Activated CD4-positive, alpha-beta T cell treated with anti-CD3 and anti-CD28 coated beads, Interleukin-2, amount 50 U/mL, for 48 hours (primary cell): ENCODE measurements around the gene PCNX2.

Experiments
- DNase-seq, 2 experiments: peaks; one replicate each; pipeline ENCODE4 v3.0.0-alpha.2; 2020

PCNX2 gene

GRCh38 chr1:233316473-233316872 lies 20.9 kb upstream of the PCNX2 start:
- DNase-seq = no peak

- DNase-seq = no peak
Observed at GRCh38 chr1:233315718-233316301, 20.3 kb upstream of the PCNX2 start.

GRCh38 chr1:233313434-233314155 lies 18.1 kb upstream of the PCNX2 start:
- no peak for DNase-seq

GRCh38 chr1:233304489-233305102 lies 9.1 kb upstream of the PCNX2 start:
- DNase-seq = no peak

- DNase-seq = no peak
Observed at GRCh38 chr1:233300326-233300725, 4.8 kb upstream of the PCNX2 start.

GRCh38 chr1:233299450-233299849 lies 3.9 kb upstream of the PCNX2 start:
- no peak for DNase-seq

- DNase-seq = no peak
Observed at GRCh38 chr1:233295975-233296322, 424 bp upstream of the PCNX2 start.

GRCh38 chr1:233294913-233295236 lies 650 bp downstream of the PCNX2 start:
- peak; percentile 48 to 52 for DNase-seq

GRCh38 chr1:233293556-233294446 lies 1.7 kb downstream of the PCNX2 start:
- DNase-seq = no peak

GRCh38 chr1:233290396-233291034 lies 5.0 kb downstream of the PCNX2 start:
- DNase-seq = no peak

- DNase-seq = no peak
Observed at GRCh38 chr1:233289676-233290075, 5.8 kb downstream of the PCNX2 start.

- DNase-seq = no peak
Observed at GRCh38 chr1:233282582-233282886, 13.0 kb downstream of the PCNX2 start.

GRCh38 chr1:233281711-233282581 lies 13.6 kb downstream of the PCNX2 start:
- peak; percentile 21 to 31 for DNase-seq

GRCh38 chr1:233279971-233280370 lies 15.6 kb downstream of the PCNX2 start:
- no peak for DNase-seq

GRCh38 chr1:233278631-233279030 lies 16.9 kb downstream of the PCNX2 start:
- DNase-seq = no peak

- DNase-seq = no peak
Observed at GRCh38 chr1:233277637-233278606, 17.6 kb downstream of the PCNX2 start.

- DNase-seq = no peak
Observed at GRCh38 chr1:233269656-233270055, 25.9 kb downstream of the PCNX2 start.

GRCh38 chr1:233268389-233269022 lies 27.0 kb downstream of the PCNX2 start:
- peak in 1 of 2 experiments; percentile 14 for DNase-seq

- no peak for DNase-seq
Observed at GRCh38 chr1:233261695-233262094, 33.8 kb downstream of the PCNX2 start.

GRCh38 chr1:233261206-233261605 lies 34.3 kb downstream of the PCNX2 start:
- no peak for DNase-seq
